GM06990 (cell line): ENCODE measurements around the gene PLEKHG4.

ENCODE experiments used
- DNase-seq: peaks from one replicate; pipeline ENCODE4 v3.0.0-alpha.2; 2011; ENCODE audit not compliant: insufficient read length; ENCODE audit errors: extremely low read depth
- H3K27me3 ChIP-seq: replicated peaks from 2 replicates; pipeline ENCODE4 v1.6.0; 2011; ENCODE audit warnings: low read length; ENCODE audit not compliant: control insufficient read depth, insufficient read depth
- H3K36me3 ChIP-seq: 2 replicates; pipeline ENCODE4 v1.5.1; 2011; ENCODE audit warnings: low read length; ENCODE audit not compliant: control insufficient read depth, insufficient read depth
- H3K4me3 ChIP-seq: replicated peaks from 2 replicates; pipeline ENCODE4 v1.5.1; 2011; ENCODE audit warnings: low read depth, mild to moderate bottlenecking, control low read depth, low read length
- CTCF ChIP-seq: IDR thresholded peaks from 2 replicates; pipeline ENCODE4 v1.5.1; 2011; ENCODE audit warnings: low read length, control low read depth, mild to moderate bottlenecking, inconsistent platforms; ENCODE audit not compliant: insufficient read depth, poor library complexity, severe bottlenecking

PLEKHG4 gene

DNA sequence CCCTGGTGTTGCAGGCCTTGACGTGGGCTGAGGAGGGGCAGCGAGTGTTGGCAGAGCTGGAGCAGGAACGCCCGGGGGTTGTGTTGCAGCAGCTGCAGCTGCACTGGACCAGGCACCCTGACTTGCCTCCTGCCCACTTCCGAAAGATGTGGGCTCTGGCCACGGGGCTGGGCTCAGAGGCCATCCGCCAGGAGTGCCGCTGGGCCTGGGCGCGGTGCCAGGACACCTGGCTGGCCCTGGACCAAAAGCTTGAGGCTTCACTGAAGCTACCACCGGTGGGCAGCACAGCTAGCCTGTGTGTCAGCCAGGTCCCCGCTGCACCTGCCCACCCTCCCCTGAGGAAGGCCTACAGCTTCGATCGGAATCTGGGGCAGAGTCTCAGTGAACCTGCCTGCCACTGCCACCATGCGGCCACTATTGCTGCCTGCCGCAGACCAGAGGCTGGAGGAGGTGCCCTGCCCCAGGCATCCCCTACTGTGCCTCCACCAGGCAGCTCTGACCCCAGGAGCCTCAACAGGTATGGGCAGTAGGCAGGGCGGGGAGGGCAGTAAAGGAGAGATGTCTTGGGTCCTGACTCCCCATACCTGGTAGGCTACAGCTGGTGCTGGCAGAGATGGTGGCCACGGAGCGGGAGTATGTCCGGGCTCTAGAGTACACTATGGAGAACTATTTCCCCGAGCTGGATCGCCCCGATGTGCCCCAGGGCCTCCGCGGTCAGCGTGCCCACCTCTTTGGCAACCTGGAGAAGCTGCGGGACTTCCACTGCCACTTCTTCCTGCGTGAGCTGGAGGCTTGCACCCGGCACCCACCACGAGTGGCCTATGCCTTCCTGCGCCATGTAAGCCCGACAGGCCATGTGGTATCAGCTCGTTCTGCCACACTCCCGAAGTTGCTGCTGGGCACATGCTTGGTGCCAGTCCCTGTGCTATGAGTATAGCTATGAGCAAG, 5.6 kb downstream of the PLEKHG4 start:
- DNase-seq: no peak
- H3K4me3 ChIP-seq: no peak overlapping the region
- TF ChIP-seq CTCF: peak; percentile 14
- H3K27me3 ChIP-seq: no peaks in the 10 kb centered on the region; the same call in 1 of the 2 replicates
- H3K36me3 ChIP-seq: no peaks in the 10 kb centered on the region

- TF ChIP-seq CTCF: no peak
- no peak overlapping the region for H3K4me3 ChIP-seq
- no peaks in the 10 kb centered on the region for H3K36me3 ChIP-seq
- no peak for DNase-seq
- no peaks in the 10 kb centered on the region for H3K27me3 ChIP-seq
These were observed 7.3 kb downstream of the PLEKHG4 start for GRCh38 chr16:67286441-67287235.

GRCh38 chr16:67287960-67288359, 8.6 kb downstream of the PLEKHG4 start:
- H3K4me3 ChIP-seq: no peak overlapping the region
- no peaks in the 10 kb centered on the region for H3K27me3 ChIP-seq
- DNase-seq: no peak
- no peaks in the 10 kb centered on the region for H3K36me3 ChIP-seq
- TF ChIP-seq CTCF: no peak

DNA sequence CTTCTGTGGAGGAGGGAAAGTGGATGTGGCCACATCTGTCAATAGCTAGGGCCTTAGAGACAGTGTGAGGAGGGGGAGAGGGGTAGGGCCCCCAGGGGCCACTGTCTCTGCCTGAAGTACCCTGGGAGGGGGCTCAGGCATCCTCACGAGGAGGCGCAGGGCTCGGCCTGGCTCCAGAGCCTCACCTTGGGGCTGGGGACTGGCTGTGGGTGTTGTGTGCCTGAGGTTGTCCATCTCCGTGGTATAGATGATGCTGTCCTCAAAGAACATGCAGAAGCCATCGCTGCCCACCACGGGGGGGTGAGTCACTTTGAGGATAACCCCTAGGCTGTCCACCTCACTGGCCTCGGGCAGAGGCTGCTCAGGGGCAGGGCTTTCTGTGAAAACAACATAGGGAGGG, 12.1 kb downstream of the PLEKHG4 start:
- peaks cover 2% of the 10 kb centered on the region for H3K27me3 ChIP-seq
- TF ChIP-seq CTCF: no peak

DNA sequence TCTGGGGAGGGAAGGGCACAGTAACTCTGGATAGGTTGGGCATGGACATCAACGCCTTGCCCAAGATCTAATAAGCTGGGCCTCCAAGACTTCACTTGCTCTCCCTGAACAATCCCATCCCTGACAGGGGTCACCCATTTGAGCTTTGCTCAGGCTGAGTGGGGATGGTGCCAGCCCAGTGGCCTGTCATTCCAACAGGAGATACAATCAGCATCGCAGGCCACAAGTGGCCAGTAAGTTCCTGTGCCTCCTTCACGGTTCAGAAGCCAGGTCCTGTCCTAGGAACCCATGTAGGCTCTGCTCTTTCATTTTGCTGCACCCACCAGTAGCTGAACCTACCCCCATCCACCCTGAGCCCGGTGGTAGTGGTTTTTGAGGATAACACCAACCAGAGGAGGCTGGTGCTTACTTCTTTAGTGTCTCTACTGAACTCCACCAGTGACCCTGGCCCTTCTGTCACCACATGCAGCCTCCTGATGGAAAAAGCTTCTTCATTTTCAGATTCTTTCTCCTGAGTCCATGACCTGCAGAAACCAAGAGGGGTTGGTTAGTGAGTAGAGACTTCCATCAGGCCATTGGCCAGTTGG, 14.9 kb downstream of the PLEKHG4 start:
- TF ChIP-seq CTCF: no peak
- Histone ChIP-seq H3K27me3 (peaks cover 2% of the 10 kb centered on the region), H3K36me3 (no peaks in the 10 kb centered on the region), H3K4me3 (no peak overlapping the region)
- DNase-seq: no peak

More for the DNA sequence above, 12.1 kb downstream of the PLEKHG4 start:
- DNase-seq: no peak
- H3K36me3 ChIP-seq: no peaks in the 10 kb centered on the region
- no peak overlapping the region for H3K4me3 ChIP-seq
